ENCODE measurements around the gene NPPA.

NPPA gene

DNA sequence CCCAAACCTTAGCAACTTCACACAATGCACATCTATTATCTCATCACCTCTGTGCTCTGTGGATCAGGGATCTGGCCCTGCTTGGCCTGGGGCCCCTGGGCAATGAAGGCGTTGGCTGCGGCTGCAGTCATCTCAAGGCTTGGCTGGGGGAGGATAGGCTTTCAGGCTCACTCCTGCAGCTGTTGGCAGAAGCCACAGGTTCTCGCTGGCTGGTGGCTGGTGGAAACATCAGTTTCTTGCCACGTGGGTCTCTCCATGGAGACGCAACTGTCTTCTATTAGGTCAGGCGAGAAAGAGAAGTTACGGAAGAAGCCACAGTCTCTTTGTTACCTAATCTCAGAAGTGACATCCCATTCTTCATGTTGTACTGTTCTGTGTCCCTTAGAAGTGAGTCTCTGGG lies 3.6 kb upstream of the NPPA start:
- H3K4me3 ChIP-seq (ENCODE audit: low read depth, low read length, poor library complexity, severe bottlenecking), result no peak overlapping the region
- H3K27ac ChIP-seq (ENCODE audit: low read depth, low read length, poor library complexity, severe bottlenecking), result no peak overlapping the region
- H3K9me2 ChIP-seq (ENCODE audit: low read depth, low read length), result no peaks in the 10 kb centered on the region
- no peak for TF ChIP-seq EZH2 (IDR thresholded peaks at IDR 0.05; ENCODE audit: borderline replicate concordance, low read length)
- TF ChIP-seq, protein P1, sequence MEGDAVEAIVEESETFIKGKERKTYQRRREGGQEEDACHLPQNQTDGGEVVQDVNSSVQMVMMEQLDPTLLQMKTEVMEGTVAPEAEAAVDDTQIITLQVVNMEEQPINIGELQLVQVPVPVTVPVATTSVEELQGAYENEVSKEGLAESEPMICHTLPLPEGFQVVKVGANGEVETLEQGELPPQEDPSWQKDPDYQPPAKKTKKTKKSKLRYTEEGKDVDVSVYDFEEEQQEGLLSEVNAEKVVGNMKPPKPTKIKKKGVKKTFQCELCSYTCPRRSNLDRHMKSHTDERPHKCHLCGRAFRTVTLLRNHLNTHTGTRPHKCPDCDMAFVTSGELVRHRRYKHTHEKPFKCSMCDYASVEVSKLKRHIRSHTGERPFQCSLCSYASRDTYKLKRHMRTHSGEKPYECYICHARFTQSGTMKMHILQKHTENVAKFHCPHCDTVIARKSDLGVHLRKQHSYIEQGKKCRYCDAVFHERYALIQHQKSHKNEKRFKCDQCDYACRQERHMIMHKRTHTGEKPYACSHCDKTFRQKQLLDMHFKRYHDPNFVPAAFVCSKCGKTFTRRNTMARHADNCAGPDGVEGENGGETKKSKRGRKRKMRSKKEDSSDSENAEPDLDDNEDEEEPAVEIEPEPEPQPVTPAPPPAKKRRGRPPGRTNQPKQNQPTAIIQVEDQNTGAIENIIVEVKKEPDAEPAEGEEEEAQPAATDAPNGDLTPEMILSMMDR (IDR thresholded peaks at IDR 0.05; ENCODE audit: low read length), result no peak
- H3F3A ChIP-seq (ENCODE audit: insufficient read depth, low read length), result no peaks in the 10 kb centered on the region
- no peaks in the 10 kb centered on the region for H4K20me1 ChIP-seq (ENCODE audit: insufficient read depth, low read length)
- H3K9me3 ChIP-seq (ENCODE audit: low read length), result no peaks in the 10 kb centered on the region
- no peak overlapping the region for H3K9ac ChIP-seq (ENCODE audit: low read length)
- H3K36me3 ChIP-seq (ENCODE audit: insufficient read depth, low read length), result peaks cover 7% of the 10 kb centered on the region
- H3K4me2 ChIP-seq (ENCODE audit: low read length), result no peak overlapping the region
- H3K27me3 ChIP-seq (ENCODE audit: insufficient read depth, low read length), result peaks cover 6% of the 10 kb centered on the region; the same call in 1 of the 2 replicates
- no peak overlapping the region for H2AFZ ChIP-seq (ENCODE audit: low read length)
- H3K79me2 ChIP-seq (ENCODE audit: insufficient read depth, low read length), result no peaks in the 10 kb centered on the region
- peaks cover 21% of the 10 kb centered on the region for H3K4me1 ChIP-seq (ENCODE audit: insufficient read depth, low read length, severe bottlenecking)

DNA sequence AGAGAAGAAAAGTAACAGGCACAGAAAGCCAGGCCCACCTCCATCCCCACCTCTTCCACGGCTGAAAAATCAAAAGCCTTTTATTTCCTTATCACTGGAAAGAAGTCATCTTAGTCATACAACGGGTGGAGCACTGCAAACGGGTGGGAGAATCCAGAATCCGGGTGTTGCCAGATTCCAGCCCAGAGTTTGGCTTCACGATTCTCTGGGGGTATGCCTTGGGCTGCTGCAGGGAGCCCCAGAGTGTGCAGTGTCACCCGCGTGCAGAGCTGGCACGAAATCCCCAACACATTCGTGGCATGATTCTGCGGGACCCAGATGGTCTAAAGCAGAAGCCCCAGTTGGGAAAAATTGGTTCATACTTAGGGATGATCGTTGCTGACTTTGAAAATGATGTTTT lies 2.6 kb upstream of the NPPA start:
- no peak overlapping the region for H2AFZ ChIP-seq (ENCODE audit: low read length)
- no peak overlapping the region for H3K4me2 ChIP-seq (ENCODE audit: low read length)
- no peaks in the 10 kb centered on the region for H3K9me3 ChIP-seq (ENCODE audit: low read length)
- H4K20me1 ChIP-seq (ENCODE audit: insufficient read depth, low read length), result no peaks in the 10 kb centered on the region
- H3K27ac ChIP-seq (ENCODE audit: low read depth, low read length, poor library complexity, severe bottlenecking), result no peak overlapping the region
- no peaks in the 10 kb centered on the region for H3F3A ChIP-seq (ENCODE audit: insufficient read depth, low read length)
- H3K36me3 ChIP-seq (ENCODE audit: insufficient read depth, low read length), result peaks cover 14% of the 10 kb centered on the region
- no peaks in the 10 kb centered on the region for H3K79me2 ChIP-seq (ENCODE audit: insufficient read depth, low read length)
- TF ChIP-seq, protein P1 (IDR thresholded peaks at IDR 0.05; ENCODE audit: low read length), result no peak
- TF ChIP-seq EZH2 (IDR thresholded peaks at IDR 0.05; ENCODE audit: borderline replicate concordance, low read length), result no peak
- no peak overlapping the region for H3K4me3 ChIP-seq (ENCODE audit: low read depth, low read length, poor library complexity, severe bottlenecking)
- no peaks in the 10 kb centered on the region for H3K9me2 ChIP-seq (ENCODE audit: low read depth, low read length)
- peaks cover 3% of the 10 kb centered on the region; the same call in 1 of the 2 replicates for H3K27me3 ChIP-seq (ENCODE audit: insufficient read depth, low read length)
- peaks cover 21% of the 10 kb centered on the region for H3K4me1 ChIP-seq (ENCODE audit: insufficient read depth, low read length, severe bottlenecking)
- no peak overlapping the region for H3K9ac ChIP-seq (ENCODE audit: low read length)

DNA sequence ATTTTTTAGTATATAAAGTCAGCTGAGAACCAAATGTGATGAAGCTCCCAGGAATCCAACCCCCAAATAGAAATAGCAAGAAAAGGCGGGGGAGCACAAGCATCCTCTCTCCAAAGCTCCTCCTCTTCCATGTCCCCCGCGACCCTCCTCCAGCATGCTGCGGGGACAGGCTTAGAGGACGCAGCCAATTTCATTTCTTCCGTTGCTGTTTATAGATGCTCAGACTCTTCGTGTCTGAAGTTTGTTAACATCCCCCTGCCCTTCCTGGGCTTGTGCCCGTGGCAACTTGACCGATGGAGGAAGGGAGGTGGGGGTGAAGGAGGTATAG lies 754 bp upstream of the NPPA start:
- Histone ChIP-seq H3K27ac (ENCODE audit: low read depth, low read length, poor library complexity, severe bottlenecking) (no peak overlapping the region), H2AFZ (ENCODE audit: low read length) (no peak overlapping the region), H3K9me2 (ENCODE audit: low read depth, low read length) (no peaks in the 10 kb centered on the region), H3K4me3 (ENCODE audit: low read depth, low read length, poor library complexity, severe bottlenecking) (no peak overlapping the region), H3K9me3 (ENCODE audit: low read length) (no peaks in the 10 kb centered on the region), H3K27me3 (ENCODE audit: insufficient read depth, low read length) (no peaks in the 10 kb centered on the region; the same call in 1 of the 2 replicates), H3K4me2 (ENCODE audit: low read length) (no peak overlapping the region), H4K20me1 (ENCODE audit: insufficient read depth, low read length) (no peaks in the 10 kb centered on the region), H3K9ac (ENCODE audit: low read length) (no peak overlapping the region), H3K36me3 (ENCODE audit: insufficient read depth, low read length) (peaks cover 26% of the 10 kb centered on the region), H3K4me1 (ENCODE audit: insufficient read depth, low read length, severe bottlenecking) (peaks cover 21% of the 10 kb centered on the region), H3F3A (ENCODE audit: insufficient read depth, low read length) (no peaks in the 10 kb centered on the region), H3K79me2 (ENCODE audit: insufficient read depth, low read length) (no peaks in the 10 kb centered on the region)
- no peak for TF ChIP-seq EZH2 (IDR thresholded peaks at IDR 0.05; ENCODE audit: borderline replicate concordance, low read length)
- TF ChIP-seq, protein P1 (IDR thresholded peaks at IDR 0.05; ENCODE audit: low read length), result no peak

All from OCI-LY1 (cell line).